Stimulated activated CD8-positive, alpha-beta memory T cell treated with anti-CD3 and anti-CD28 coated beads, Interleukin-4, amount 100 ng/mL, for 4 hours (primary cell): ENCODE results near the gene IL4I1.
"Not testable (repeated sequence)": the region's sequence is repeated elsewhere in the genome, so short reads cannot be mapped to it uniquely, and the experiment has no call there.

ENCODE experiments used
- DNase-seq, 2 donors: peaks; one replicate each; pipeline ENCODE4 v3.0.0-alpha.2; 2020; ENCODE audit warnings: low read depth in 2 of 2, low spot score in 1 of 2

The IL4I1 gene, protein sequence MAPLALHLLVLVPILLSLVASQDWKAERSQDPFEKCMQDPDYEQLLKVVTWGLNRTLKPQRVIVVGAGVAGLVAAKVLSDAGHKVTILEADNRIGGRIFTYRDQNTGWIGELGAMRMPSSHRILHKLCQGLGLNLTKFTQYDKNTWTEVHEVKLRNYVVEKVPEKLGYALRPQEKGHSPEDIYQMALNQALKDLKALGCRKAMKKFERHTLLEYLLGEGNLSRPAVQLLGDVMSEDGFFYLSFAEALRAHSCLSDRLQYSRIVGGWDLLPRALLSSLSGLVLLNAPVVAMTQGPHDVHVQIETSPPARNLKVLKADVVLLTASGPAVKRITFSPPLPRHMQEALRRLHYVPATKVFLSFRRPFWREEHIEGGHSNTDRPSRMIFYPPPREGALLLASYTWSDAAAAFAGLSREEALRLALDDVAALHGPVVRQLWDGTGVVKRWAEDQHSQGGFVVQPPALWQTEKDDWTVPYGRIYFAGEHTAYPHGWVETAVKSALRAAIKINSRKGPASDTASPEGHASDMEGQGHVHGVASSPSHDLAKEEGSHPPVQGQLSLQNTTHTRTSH

GRCh38 chr19:49896863-49897621 lies at the start of gene IL4I1:
Gene IL4I1, minus strand, starts transcription at chr19:49896887. Its CDS starts 727 bp downstream, at chr19:49896160.
- peak; percentile 27 to 52 for DNase-seq

- DNase-seq: no peak
These were observed 49.7 kb upstream of the IL4I1 start for GRCh38 chr19:49946415-49946814.

DNA sequence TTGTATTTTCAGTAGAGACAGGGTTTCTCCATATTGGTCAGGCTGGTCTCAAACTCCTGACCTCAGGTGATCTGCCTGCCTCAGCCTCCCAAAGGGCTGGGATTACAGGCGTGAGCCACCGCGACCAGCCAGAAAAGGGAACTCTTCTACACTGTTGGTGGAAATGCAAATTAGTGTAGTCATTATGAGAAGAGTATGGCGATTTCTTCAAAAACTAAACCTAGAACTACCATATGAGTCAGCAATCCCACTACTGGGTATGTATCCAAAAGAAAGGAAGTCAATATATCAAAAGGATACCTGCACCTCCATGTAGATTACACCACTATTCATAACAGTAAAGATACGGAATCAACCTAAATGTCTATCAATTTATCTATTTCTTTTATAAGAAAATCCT lies 47.9 kb upstream of the IL4I1 start:
- DNase-seq: not testable (repeated sequence)

- DNase-seq: no peak
These were observed 43.8 kb upstream of the IL4I1 start for GRCh38 chr19:49940482-49940791.

GRCh38 chr19:49939721-49940481 lies 43.2 kb upstream of the IL4I1 start:
- DNase-seq: no peak

- no peak for DNase-seq
These were observed 42.0 kb upstream of the IL4I1 start for GRCh38 chr19:49938662-49939061.

DNA sequence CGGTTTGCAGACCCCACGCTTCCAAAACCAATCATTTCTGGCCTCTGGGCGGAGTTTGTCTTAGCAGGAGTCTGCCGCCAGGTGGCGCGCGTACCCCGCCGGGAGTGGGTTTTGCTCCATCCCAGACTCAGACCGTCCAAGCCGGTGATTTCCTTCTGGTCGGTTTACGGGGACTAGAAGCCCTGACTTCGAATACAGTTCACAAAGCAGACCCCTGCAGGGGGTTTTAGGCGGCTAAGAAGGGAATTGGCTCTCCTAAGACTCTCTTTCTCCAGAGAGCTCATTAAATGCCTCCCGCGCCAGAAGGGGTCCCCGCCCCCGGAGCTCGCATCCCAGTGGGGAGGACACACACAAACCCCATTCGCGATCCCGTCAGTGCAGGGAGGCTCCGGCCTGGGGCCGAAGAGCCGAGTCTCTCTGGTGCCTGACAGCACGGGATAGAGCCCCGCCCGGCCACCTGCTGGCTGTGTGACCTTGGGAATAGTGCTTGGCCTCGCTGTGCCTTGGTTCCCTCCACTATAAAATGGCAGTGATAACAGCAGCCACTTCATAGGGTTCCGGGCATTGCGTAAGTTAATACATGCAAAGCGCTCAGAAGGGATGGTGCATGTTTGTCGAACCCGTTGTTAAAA lies 41.2 kb upstream of the IL4I1 start:
- peak; percentile 44 to 65 for DNase-seq

- no peak for DNase-seq
These were observed 39.9 kb upstream of the IL4I1 start for GRCh38 chr19:49936549-49936948.

DNA sequence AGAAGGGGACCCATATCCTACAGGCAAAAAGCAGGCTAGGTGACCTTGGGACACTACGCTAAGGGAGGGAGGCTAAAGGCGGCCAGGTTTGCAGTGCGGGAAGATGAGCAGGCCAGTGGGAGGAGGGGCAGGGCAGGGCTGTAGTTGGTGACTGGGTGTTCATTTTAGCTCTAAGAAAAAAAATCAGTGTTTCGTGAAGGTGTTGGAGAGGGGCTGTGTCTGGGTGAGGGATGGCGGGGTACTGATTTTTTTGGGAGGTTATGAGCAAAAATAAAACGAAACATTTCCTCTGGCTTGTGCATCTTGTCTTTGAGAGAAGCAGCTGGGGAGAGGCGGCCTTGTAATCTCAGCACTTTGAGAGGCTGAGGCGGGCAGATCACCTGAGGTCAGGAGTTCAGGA lies 37.0 kb upstream of the IL4I1 start:
- no peak for DNase-seq

- no peak for DNase-seq
These were observed 36.0 kb upstream of the IL4I1 start for GRCh38 chr19:49932731-49933131.

DNA sequence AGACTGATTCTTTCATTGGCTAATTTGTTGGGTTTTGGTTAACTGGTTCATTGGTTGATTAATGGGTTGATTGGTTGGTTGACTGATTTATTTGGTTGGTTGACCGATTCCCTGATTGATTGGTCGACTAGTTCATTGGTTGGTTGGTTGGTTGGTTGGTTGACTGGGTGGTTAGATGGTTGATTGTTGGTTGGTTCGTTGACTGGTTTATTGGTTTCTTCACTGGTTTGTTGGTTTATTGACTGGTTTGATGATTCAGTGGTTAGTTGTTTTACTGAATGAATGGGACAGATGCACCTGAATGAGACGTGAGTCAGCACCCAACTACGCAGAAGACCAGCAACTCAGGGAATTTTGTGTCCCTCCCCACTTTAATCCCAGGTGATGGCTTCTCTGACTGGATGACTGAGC lies 35.4 kb upstream of the IL4I1 start:
- DNase-seq: no peak

- DNase-seq: no peak
These were observed 34.8 kb upstream of the IL4I1 start for GRCh38 chr19:49931293-49932040.

GRCh38 chr19:49930483-49931011 lies 33.9 kb upstream of the IL4I1 start:
- no peak for DNase-seq

GRCh38 chr19:49929611-49930482 lies 33.2 kb upstream of the IL4I1 start:
- peak; percentile 86 to 89 for DNase-seq

DNA sequence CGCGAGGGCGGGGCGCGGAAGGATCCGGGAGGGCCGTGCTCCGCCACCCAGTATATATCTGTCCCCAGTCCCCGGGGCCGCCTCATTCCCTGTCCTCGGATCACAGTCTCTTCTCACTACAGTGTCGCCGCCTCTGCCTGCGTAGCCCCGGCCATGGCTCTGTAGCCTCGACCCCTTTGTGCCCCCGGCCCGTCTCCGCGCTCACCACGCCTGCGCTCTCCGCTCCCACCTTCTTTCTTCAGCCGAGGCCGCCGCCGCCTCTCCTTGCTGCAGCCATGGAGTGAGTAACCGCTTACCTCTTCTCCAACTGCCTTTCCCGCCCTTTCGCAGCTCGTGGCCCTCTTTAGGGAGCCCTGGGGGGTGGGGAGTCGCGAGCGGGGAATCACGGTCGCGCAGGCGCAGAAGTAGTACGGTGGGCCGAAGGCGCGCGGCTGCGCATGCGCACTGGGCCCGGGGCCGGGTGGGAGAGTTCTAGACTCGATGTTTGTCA lies 32.5 kb upstream of the IL4I1 start, which contains the start of the genes ATF5 and NUP62:
TSS of gene ATF5 (plus strand) at position 85 of the 490 bp plus-strand sequence. CDS start 1,646 bp downstream, outside the sequence.
TSS of gene NUP62 (minus strand) at position 384 of the 490 bp plus-strand sequence. CDS start 19,697 bp downstream, outside the sequence.
- DNase-seq: peak; percentile 83 to 87

DNA sequence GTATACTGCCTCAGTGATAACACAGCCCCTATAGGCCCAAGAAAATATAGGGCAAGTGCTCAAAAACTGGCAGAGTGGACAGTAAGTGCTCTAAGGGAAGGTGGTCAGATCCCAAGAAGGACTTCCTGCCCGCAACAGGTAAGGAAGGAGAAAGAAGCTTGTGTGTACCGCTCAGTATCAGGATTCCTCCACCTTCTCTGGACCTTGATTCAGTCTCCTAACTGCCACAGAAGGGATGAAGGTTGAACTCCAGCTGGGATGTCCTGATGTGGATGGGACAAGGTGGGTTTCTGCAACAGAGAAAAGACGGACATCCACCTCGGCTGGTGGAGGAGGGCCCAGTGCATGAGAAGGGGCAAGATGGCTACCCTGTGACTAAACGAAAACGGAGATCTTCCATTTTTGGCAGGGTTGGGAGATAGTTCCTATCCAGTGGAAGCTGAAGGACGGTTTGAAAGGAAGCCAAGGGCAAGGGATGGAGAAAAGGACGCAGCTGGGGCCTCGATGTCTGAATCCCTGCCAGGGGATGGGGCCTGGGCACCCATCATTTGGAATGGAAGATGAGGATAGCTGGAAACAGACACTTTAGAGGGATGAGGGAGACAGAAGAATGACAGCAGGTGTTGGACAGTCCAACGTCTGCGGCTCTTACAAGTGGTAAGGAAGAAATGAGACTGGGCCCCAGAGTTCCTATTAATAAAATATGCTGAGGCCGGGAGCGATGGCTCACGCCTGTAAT lies 31.0 kb upstream of the IL4I1 start:
- no peak for DNase-seq

GRCh38 chr19:49926515-49926914 lies 29.8 kb upstream of the IL4I1 start:
- DNase-seq: no peak

DNA sequence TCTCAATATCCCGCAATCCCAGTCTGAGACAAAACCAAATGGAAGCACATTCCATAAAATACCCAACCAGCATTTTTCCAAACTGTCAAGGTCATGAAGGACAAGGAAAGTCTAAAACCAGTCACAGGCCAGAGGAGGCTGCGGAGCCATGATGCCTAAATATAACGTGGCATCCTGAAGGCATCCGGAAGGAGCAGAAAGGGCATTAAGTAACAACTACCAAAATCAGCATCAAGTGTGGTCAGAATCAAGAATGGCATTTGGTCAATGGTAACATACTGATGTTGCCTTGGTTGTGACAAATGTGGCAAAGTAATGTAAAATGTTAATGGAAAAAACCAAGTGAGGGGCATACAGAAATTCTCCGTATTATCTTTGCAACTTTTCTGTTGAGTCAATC lies 28.8 kb upstream of the IL4I1 start:
- no peak for DNase-seq
